Esophagus muscularis mucosa (tissue), 3 donors: ENCODE measurements around the gene PRLR.

ENCODE experiments used
- POLR2A ChIP-seq: fragments of 450-650 bp; IDR thresholded peaks from one replicate; pipeline ENCODE4 v1.6.1; 2017; ENCODE audit warnings: antibody characterized with exemption, moderate library complexity, mild to moderate bottlenecking, low read depth
- POLR2AphosphoS5 ChIP-seq, 2 donors: sonication (generic); formaldehyde crosslinking; IDR thresholded peaks; one replicate each; pipeline ENCODE4 v1.6.1; 2017; ENCODE audit warnings: antibody characterized with exemption in 2 of 2
- TF ChIP-seq, protein P1 (sequence below), 3 experiments: fragments of 200-600 bp in 2 of 3; fragments of 450-650 bp in 1 of 3; sonication (generic) in 2 of 3; IDR thresholded peaks; one replicate each; pipeline ENCODE4 v1.5.1; 2017 to 2019; ENCODE audit warnings: antibody characterized with exemption in 3 of 3, mild to moderate bottlenecking in 2 of 3, moderate library complexity in 1 of 3

DNA sequence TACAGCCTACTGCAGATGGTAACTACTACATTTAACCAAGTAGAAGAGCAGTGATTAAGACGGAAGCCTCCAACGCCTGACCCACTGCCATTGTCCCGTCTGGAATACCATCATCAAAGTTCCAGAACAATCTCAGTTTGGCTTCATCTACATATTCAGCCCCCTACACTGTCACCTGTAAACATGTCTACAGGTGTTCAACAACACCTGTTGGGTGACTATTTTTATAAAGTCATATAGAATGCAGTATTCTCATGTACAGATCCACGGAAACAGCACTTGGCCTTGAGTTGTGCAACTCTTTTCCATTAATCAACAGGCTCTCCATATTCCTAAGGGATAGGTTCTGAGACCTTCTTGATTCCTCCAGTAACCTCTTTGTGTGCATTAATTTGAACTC, 129.3 kb downstream of the PRLR start:
- TF ChIP-seq, protein P1, sequence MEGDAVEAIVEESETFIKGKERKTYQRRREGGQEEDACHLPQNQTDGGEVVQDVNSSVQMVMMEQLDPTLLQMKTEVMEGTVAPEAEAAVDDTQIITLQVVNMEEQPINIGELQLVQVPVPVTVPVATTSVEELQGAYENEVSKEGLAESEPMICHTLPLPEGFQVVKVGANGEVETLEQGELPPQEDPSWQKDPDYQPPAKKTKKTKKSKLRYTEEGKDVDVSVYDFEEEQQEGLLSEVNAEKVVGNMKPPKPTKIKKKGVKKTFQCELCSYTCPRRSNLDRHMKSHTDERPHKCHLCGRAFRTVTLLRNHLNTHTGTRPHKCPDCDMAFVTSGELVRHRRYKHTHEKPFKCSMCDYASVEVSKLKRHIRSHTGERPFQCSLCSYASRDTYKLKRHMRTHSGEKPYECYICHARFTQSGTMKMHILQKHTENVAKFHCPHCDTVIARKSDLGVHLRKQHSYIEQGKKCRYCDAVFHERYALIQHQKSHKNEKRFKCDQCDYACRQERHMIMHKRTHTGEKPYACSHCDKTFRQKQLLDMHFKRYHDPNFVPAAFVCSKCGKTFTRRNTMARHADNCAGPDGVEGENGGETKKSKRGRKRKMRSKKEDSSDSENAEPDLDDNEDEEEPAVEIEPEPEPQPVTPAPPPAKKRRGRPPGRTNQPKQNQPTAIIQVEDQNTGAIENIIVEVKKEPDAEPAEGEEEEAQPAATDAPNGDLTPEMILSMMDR (IDR thresholded peaks at IDR 0.05), result no peak
- TF ChIP-seq POLR2A, result no peak
- no peak for TF ChIP-seq POLR2AphosphoS5 (IDR thresholded peaks at IDR 0.05)
